A549 (cell line): ENCODE data around the gene NKAP. TPM values are rescaled to one million over a fixed set of nuclear protein-coding genes. Genes with fewer than 3 reads are reported as not detected.
"Not testable (repeated sequence)": the region's sequence is repeated elsewhere in the genome, so short reads cannot be mapped to it uniquely, and the experiment has no call there.

Experiments
- ATAC-seq, 2 experiments: fragments of 200-7000 bp in 1 of 2; fragments of >200 bp in 1 of 2; cut with Nextera tagmentation in 1 of 2; cut with Tn5 transposase in 1 of 2; 3 replicates each; pipeline versions ENCODE4 v1.8.0 to v1.9.1; 2018 to 2020; ENCODE audit warnings: mild to moderate bottlenecking in 1 of 2, moderate library complexity in 1 of 2
- CTCF ChIA-PET: fragments of 300-600 bp; sonication (Branson Sonifier 250); formaldehyde crosslinking; extraction: SDS; loops from one replicate; lab custom pipeline; 2021; ENCODE audit warnings: antibody characterized with exemption, inconsistent platforms; lab: Yijun Ruan, JAX
- POLR2A ChIA-PET: fragments of 350-600 bp; formaldehyde crosslinking; extraction: SDS; loops from one replicate; lab custom pipeline; 2021; ENCODE audit warnings: antibody characterized with exemption, inconsistent platforms; lab: Yijun Ruan, JAX
- DNase-seq, 2 experiments: peaks; one replicate each; pipeline versions ENCODE4 v3.0.0 to v3.0.0-alpha.2; 2011 to 2016; ENCODE audit warnings: low read depth in 1 of 2, low spot score in 1 of 2
- FAIRE-seq: peaks from 2 replicates; lab custom pipeline; 2011; peaks lifted over from hg19 to GRCh38; lab: Jason Lieb, UNC
- H3K27ac ChIP-seq, 2 experiments: fragments of >200 bp; sonication (Bioruptor Twin); formaldehyde crosslinking; 3 replicates each; pipeline ENCODE4 v1.5.1; 2016 to 2017
- H3K4me1 ChIP-seq: fragments of >200 bp; sonication (Bioruptor Twin); formaldehyde crosslinking; 3 replicates; pipeline ENCODE4 v1.6.1; 2016
- H3K4me2 ChIP-seq: fragments of >200 bp; sonication (Bioruptor Twin); formaldehyde crosslinking; 3 replicates; pipeline ENCODE4 v1.6.1; 2016
- H3K4me3 ChIP-seq: fragments of >200 bp; sonication (Bioruptor Twin); formaldehyde crosslinking; 3 replicates; pipeline ENCODE4 v1.5.1; 2016
- H3K9me3 ChIP-seq: fragments of >200 bp; sonication (Bioruptor Twin); formaldehyde crosslinking; 3 replicates; pipeline ENCODE4 v1.6.1; 2016
- CTCF ChIP-seq: fragments of >200 bp; sonication (Bioruptor Twin); formaldehyde crosslinking; IDR thresholded peaks from 3 replicates; pipeline ENCODE4 v1.5.1; 2016
- FOSB ChIP-seq: fragments of 250-450 bp; sonication (Bioruptor Pico); IDR thresholded peaks from 2 replicates; pipeline ENCODE4 v1.5.0; 2020; ENCODE audit warnings: mild to moderate bottlenecking, moderate library complexity
- MAFK ChIP-seq: fragments of 450-650 bp; IDR thresholded peaks from 2 replicates; pipeline ENCODE4 v1.6.1; 2014; ENCODE audit not compliant: partially characterized antibody
- PHF8 ChIP-seq: fragments of 200-600 bp; sonication (generic); IDR thresholded peaks from 2 replicates; pipeline ENCODE4 v1.6.1; 2016; ENCODE audit warnings: low read depth, mild to moderate bottlenecking, antibody characterized with exemption, moderate library complexity, borderline replicate concordance
- POLR2A ChIP-seq: IDR thresholded peaks from 2 replicates; pipeline ENCODE4 v1.6.1; 2012; ENCODE audit warnings: mild to moderate bottlenecking, low read length
- RAD21 ChIP-seq, 2 experiments: fragments of >200 bp in 1 of 2; sonication (Bioruptor Twin) in 1 of 2; formaldehyde crosslinking in 1 of 2; IDR thresholded peaks in 1 of 2; conservative IDR thresholded peaks in 1 of 2; 2 replicates in 1 of 2; 3 replicates in 1 of 2; pipeline ENCODE4 v1.6.1; 2012 to 2018; ENCODE audit warnings: inconsistent platforms in 1 of 2
- RARB ChIP-seq: fragments of 250-450 bp; sonication (Bioruptor Pico); IDR thresholded peaks from 2 replicates; pipeline ENCODE4 v1.8.0; 2021; ENCODE audit warnings: mild to moderate bottlenecking, moderate library complexity
- SMC3 ChIP-seq: fragments of >200 bp; sonication (Bioruptor Twin); formaldehyde crosslinking; IDR thresholded peaks from 3 replicates; pipeline ENCODE4 v1.6.1; 2018; ENCODE audit warnings: inconsistent platforms
- ZNF302 ChIP-seq: fragments of 250-450 bp; sonication (Bioruptor Pico); IDR thresholded peaks from 2 replicates; pipeline ENCODE4 v1.9.0; 2021; ENCODE audit warnings: inconsistent platforms, mild to moderate bottlenecking, moderate library complexity
- WGBS: methylation state at CpG from one replicate; pipeline ENCODE4 v1.1.6; 2017; ENCODE audit errors: missing lambda C conversion rate; 5-methylcytosine and 5-hydroxymethylcytosine counted together
- polyA plus RNA-seq, 4 experiments: library from polyadenylated mRNA; depleted of rRNA in 3 of 4; stranded (reverse); fragments of >200 nt; fragmentation: RNase III in 1 of 4; extraction: RNeasy Plus Mini Kit Qiagen cat#74134 plus additional on column Dnase treatment in 1 of 4; gene quantifications; 2 replicates in 3 of 4; 3 replicates in 1 of 4; pipeline ENCODE4 v1.2.3, GENCODE V29; 2011 to 2017

Gene NKAP
- polyA plus RNA-seq, 2 of the 4 experiments (the other 2 are of a cell fraction), result 6.3 to 16.9 TPM

- DNase-seq (peak in 1 of 2 experiments; percentile 24), ATAC-seq (peak; percentile 34 to 63; a peak in 5 of 6 replicates), FAIRE-seq (peak; percentile 97)
- no peak within 1 kb of the TSS for H3K4me3 ChIP-seq
- CTCF ChIA-PET, result interaction anchor here (0.6 kb wide), 1 partner anchor 8 kb away, joined by 4 read pairs; no protein-coding TSS in a partner anchor
- H3K4me1 ChIP-seq, result peaks cover 4% of the 10 kb centered on the region; the same call in 2 of the 3 replicates
- TF ChIP-seq RARB (no peak), MAFK (no peak), CTCF (no peak)
- WGBS, result 80% methylated on average over 3 of the region's 4 CpGs
- no peak within 1 kb of the TSS for H3K27ac ChIP-seq
- no peak within 1 kb of the TSS for H3K4me2 ChIP-seq
- no peaks in the 10 kb centered on the region for H3K9me3 ChIP-seq
- POLR2A ChIA-PET, result interaction anchor here (0.8 kb wide), 1 partner anchor 428 kb away, joined by 3 read pairs; the partner anchor contains the start of gene SLC25A5
These were observed 47.7 kb downstream of the NKAP start, which contains the start of gene AKAP14 for GRCh38 chrX:119895843-119896326. AKAP14 (plus strand) TSS chrX:119895893; CDS start chrX:119903224, 7,331 bp downstream.

- H3K4me2 ChIP-seq, ATAC-seq, H3K9me3 ChIP-seq, FAIRE-seq, POLR2A ChIA-PET, DNase-seq, H3K27ac ChIP-seq, H3K4me1 ChIP-seq, H3K4me3 ChIP-seq: not testable (repeated sequence)
- CTCF ChIA-PET, result interaction anchor here (0.8 kb wide), 1 partner anchor 11 kb away, joined by 3 read pairs; no protein-coding TSS in a partner anchor
- 70% methylated on average over 16 of the region's 16 CpGs for WGBS
These were observed 51.4 kb downstream of the NKAP start for GRCh38 chrX:119891961-119892692.

- H3K4me2 ChIP-seq, H3K4me1 ChIP-seq, H3K4me3 ChIP-seq, FAIRE-seq, H3K9me3 ChIP-seq, ATAC-seq, H3K27ac ChIP-seq, POLR2A ChIA-PET, DNase-seq: not testable (repeated sequence)
- CTCF ChIA-PET, result interaction anchor here (2.2 kb wide), 1 partner anchor 9 kb away, joined by 8 read pairs; no protein-coding TSS in a partner anchor
- WGBS, result 96% methylated on average over 10 of the region's 36 CpGs
These were observed 52.9 kb downstream of the NKAP start for GRCh38 chrX:119890626-119891025.

- peak overlapping the region; percentile 70 for H3K4me2 ChIP-seq
- peak overlapping the region; percentile 57 for H3K4me3 ChIP-seq
- ATAC-seq (peak; percentile 99), FAIRE-seq (peak; percentile 94), DNase-seq (peak; percentile 78 to 84)
- POLR2A ChIA-PET, result interaction anchor here (0.6 to 1.5 kb wide), 5 partner anchors 9 to 97 kb away, joined by 3 to 12 read pairs (median 3); partner anchors contain the start of genes NDUFA1, RNF113A, RPL39 and UPF3B
- no peaks in the 10 kb centered on the region for H3K4me1 ChIP-seq
- TF ChIP-seq RAD21 (conservative IDR thresholded peaks at IDR 0.05 in 1 of 2, IDR thresholded peaks at IDR 0.05 in 1 of 2) (peak; percentile 21 to 41; a peak in 3 of 5 replicates), ZNF302 (CRISPR knock-in tag) (no peak), POLR2A (no peak), CTCF (peak; percentile 53), PHF8 (peak; percentile 25; the same call in 1 of the 2 replicates), FOSB (CRISPR knock-in tag) (no peak), SMC3 (peak; percentile 33; the same call in 2 of the 3 replicates)
- peak overlapping the region; percentile 62 to 87 for H3K27ac ChIP-seq
- 0% methylated on average over 8 of the region's 40 CpGs for WGBS
- no peaks in the 10 kb centered on the region for H3K9me3 ChIP-seq
- CTCF ChIA-PET, result interaction anchor here (0.6 to 2.0 kb wide), 34 partner anchors 8 to 1576 kb away, joined by 3 to 11 read pairs (median 4); partner anchors contain the start of genes SOWAHD and UPF3B
These were observed 55.7 kb downstream of the NKAP start for GRCh38 chrX:119887721-119888425.
